Pancreas (tissue), 10 donors: Measurements from ENCODE around the gene SPO11. TPM values are rescaled to one million over a fixed set of nuclear protein-coding genes. Genes with fewer than 3 reads are reported as not detected.

ENCODE experiments used
- ATAC-seq, 4 donors: fragments of 200-7000 bp; cut with Tn5 transposase; one replicate each; pipeline versions ENCODE4 v1.8.0 to v1.9.1; 2020; ENCODE audit warnings: mild to moderate bottlenecking in 4 of 4, moderate library complexity in 4 of 4
- DNase-seq, 6 donors: peaks; one replicate each; pipeline ENCODE4 v3.0.0-alpha.2; 2020
- FAIRE-seq: peaks from 2 replicates; lab custom pipeline; 2012; peaks lifted over from hg19 to GRCh38; lab: Jason Lieb, UNC
- H3K27ac ChIP-seq, 4 donors: fragments of 200-600 bp; sonication (generic); 1 replicate in 3 of 4; 2 replicates in 1 of 4; pipeline versions ENCODE4 v1.5.0 to v1.8.0; 2020
- H3K27me3 ChIP-seq, 4 donors: fragments of 200-600 bp; one replicate each; pipeline ENCODE4 v1.8.0; 2021
- H3K36me3 ChIP-seq, 3 donors: fragments of 200-600 bp; sonication (generic) in 1 of 3; one replicate each; pipeline versions ENCODE4 v1.5.0 to v1.8.0; 2020 to 2021
- H3K4me1 ChIP-seq, 3 donors: fragments of 200-600 bp; one replicate each; pipeline ENCODE4 v1.8.0; 2021
- H3K4me3 ChIP-seq, 4 donors: fragments of 200-600 bp; sonication (generic) in 2 of 4; one replicate each; pipeline versions ENCODE4 v1.5.0 to v1.8.0; 2020 to 2021
- H3K9me3 ChIP-seq, 4 donors: fragments of 200-600 bp; one replicate each; pipeline ENCODE4 v1.8.0; 2021
- CTCF ChIP-seq, 4 donors: fragments of 200-600 bp; sonication (generic) in 3 of 4; IDR thresholded peaks; one replicate each; pipeline versions ENCODE4 v1.5.0 to v1.8.0; 2021; ENCODE audit warnings: antibody characterized with exemption in 4 of 4
- WGBS, 2 donors: extraction: QIAGEN DNeasy Blood & Tissue Kit; methylation state at CpG; one replicate each; pipeline ENCODE4 v1.1.7; 2013; 5-methylcytosine and 5-hydroxymethylcytosine counted together
- intact Hi-C, 3 donors: fragments of 100-400 bp; cut with DNase I; formaldehyde crosslinking; loops; one replicate each; pipeline versions ENCODE4 v1.11.1 to v1.14.2; 2022
- polyA plus RNA-seq, 2 donors: library from polyadenylated mRNA; stranded (reverse); fragments of 200-250 nt; gene quantifications; one replicate each; pipeline ENCODE4 v1.2.3, GENCODE V29; 2013
- total RNA-seq, 6 donors: library from RNA; stranded (reverse); fragmentation: NEBNext Ultra II Directional in 4 of 6; extraction: Animal tissue kit (Norgen Biotek cat#: 25700) in 4 of 6; gene quantifications; one replicate each; pipeline versions ENCODE4 v1.2.1 to v1.2.4, GENCODE V29; 2021 to 2023
- donor health status: healthy with polysubstance abuse.
- donor health status: DM: no; HTN: no; CAD: no; lungs with moderate emphysema.
- donor health status: DM: no; HTN: no; CAD: no.
- donor health status: control.
- donor health status: control.
- donor health status: Bipolar disorder and iron deficiency.
- donor health status: DM: yes; HTN: yes; CAD: no.
- donor health status: DM: no; HTN: no; CAD: no.
- donor health status: DM: no; HTN: no; CAD: no.
- donor health status: DM: yes; HTN: yes; CAD: no.

SPO11 gene
- total and polyA plus RNA-seq, 8 donors: not detected

- H3K4me3 ChIP-seq: no peak overlapping the region
- no peaks in the 10 kb centered on the region for H3K4me1 ChIP-seq
- intact Hi-C loops: no loop called here
- H3K36me3 ChIP-seq: no peaks in the 10 kb centered on the region
- H3K9me3 ChIP-seq: no peaks in the 10 kb centered on the region
- no peak for FAIRE-seq
- 40 to 57% methylated on average over 13 of the region's 13 CpGs for WGBS, 2 donors
- ATAC-seq: no peak
- no peak for TF ChIP-seq CTCF (IDR thresholded peaks at IDR 0.05)
- no peaks in the 10 kb centered on the region for H3K27me3 ChIP-seq
- no peak for DNase-seq
- no peak overlapping the region for H3K27ac ChIP-seq
Measured at GRCh38 chr20:57308451-57309271, 20.9 kb upstream of the SPO11 start.

GRCh38 chr20:57309544-57310115, 20.0 kb upstream of the SPO11 start:
- DNase-seq (no peak), FAIRE-seq (no peak)

GRCh38 chr20:57310821-57311514, 18.6 kb upstream of the SPO11 start:
- no peak for DNase-seq

More at GRCh38 chr20:57309544-57310115, 20.0 kb upstream of the SPO11 start:
- 66 to 71% methylated on average over 9 of the region's 9 CpGs for WGBS, 2 donors
- H3K4me3 ChIP-seq: no peak overlapping the region
- no peaks in the 10 kb centered on the region for H3K27me3 ChIP-seq
- intact Hi-C loops: no loop called here
- TF ChIP-seq CTCF (IDR thresholded peaks at IDR 0.05): no peak
- ATAC-seq: no peak
- H3K4me1 ChIP-seq: no peaks in the 10 kb centered on the region
- H3K9me3 ChIP-seq: no peaks in the 10 kb centered on the region
- H3K36me3 ChIP-seq: no peaks in the 10 kb centered on the region
- H3K27ac ChIP-seq: no peak overlapping the region

GRCh38 chr20:57312138-57312537, 17.5 kb upstream of the SPO11 start:
- no peak for ATAC-seq

More at GRCh38 chr20:57310821-57311514, 18.6 kb upstream of the SPO11 start:
- no peaks in the 10 kb centered on the region for H3K36me3 ChIP-seq
- ATAC-seq (no peak), FAIRE-seq (no peak)
- H3K27me3 ChIP-seq: no peaks in the 10 kb centered on the region
- intact Hi-C loops: no loop called here
- 79 to 92% methylated on average over 11 of the region's 11 CpGs for WGBS, 2 donors
- H3K27ac ChIP-seq: no peak overlapping the region
- H3K4me1 ChIP-seq: no peaks in the 10 kb centered on the region
- TF ChIP-seq CTCF (IDR thresholded peaks at IDR 0.05): no peak
- H3K4me3 ChIP-seq: no peak overlapping the region
- H3K9me3 ChIP-seq: no peaks in the 10 kb centered on the region

More at GRCh38 chr20:57312138-57312537, 17.5 kb upstream of the SPO11 start:
- FAIRE-seq: no peak
- Histone ChIP-seq H3K36me3 (no peaks in the 10 kb centered on the region), H3K4me1 (no peaks in the 10 kb centered on the region), H3K27ac (no peak overlapping the region), H3K9me3 (no peaks in the 10 kb centered on the region), H3K4me3 (no peak overlapping the region), H3K27me3 (no peaks in the 10 kb centered on the region)
- TF ChIP-seq CTCF (IDR thresholded peaks at IDR 0.05): no peak
- DNase-seq: no peak
- 62 to 78% methylated on average over 6 of the region's 6 CpGs for WGBS, 2 donors
- intact Hi-C loops: no loop called here
